ENCODE results near the gene COQ6.

GRCh38 chr14:73996731-73997107 lies 46.6 kb downstream of the COQ6 start:
- TF ChIP-seq CTCF (IDR thresholded peaks at IDR 0.05 in 4 of 5, conservative IDR thresholded peaks at IDR 0.05 in 1 of 5) (no peak), POLR2A (IDR thresholded peaks at IDR 0.05) (no peak)

Data from gastrocnemius medialis (tissue), 4 donors.